Activated naive CD4-positive, alpha-beta T cell treated with anti-CD3 and anti-CD28 coated beads, Interleukin-2, amount 10 ng/mL, durations not matched to agents 7 days and 5 days (primary cell): ENCODE results near the gene IRX1.

Source experiments
- CTCF ChIA-PET: fragments of 350-600 bp; sonication (Branson Sonifier 250); formaldehyde crosslinking; loops from one replicate; lab custom pipeline; 2021; ENCODE audit warnings: antibody characterized with exemption; lab: Charles Lee
- DNase-seq: peaks from one replicate; pipeline ENCODE4 v3.0.0-alpha.2; 2020
- H3K27ac Mint-ChIP-seq: one replicate; pipeline ENCODE4 v1.8.0; 2021; ENCODE audit warnings: mild to moderate bottlenecking, moderate library complexity, mixed read lengths
- H3K27me3 Mint-ChIP-seq: one replicate; pipeline ENCODE4 v1.8.0; 2021; ENCODE audit warnings: mild to moderate bottlenecking, mixed read lengths
- H3K36me3 Mint-ChIP-seq: one replicate; pipeline ENCODE4 v1.8.0; 2021; ENCODE audit warnings: mixed read lengths
- H3K4me1 Mint-ChIP-seq: one replicate; pipeline ENCODE4 v1.8.0; 2021; ENCODE audit warnings: mixed read lengths
- H3K4me3 Mint-ChIP-seq: one replicate; pipeline ENCODE4 v1.8.0; 2021; ENCODE audit warnings: mild to moderate bottlenecking, moderate library complexity, mixed read lengths
- H3K9me3 Mint-ChIP-seq: one replicate; pipeline ENCODE4 v1.8.0; 2021; ENCODE audit warnings: mixed read lengths

Gene IRX1

GRCh38 chr5:3595006-3595961 lies at the start of gene IRX1:
IRX1 (plus strand) TSS chr5:3595832; CDS start chr5:3596106, 274 bp downstream.
- DNase-seq, result no peak
- CTCF ChIA-PET, result no interaction called here
- Mint-ChIP-seq H3K4me3 (no peak within 1 kb of the TSS), H3K27me3 (peaks cover 94% of the 10 kb centered on the region), H3K36me3 (peaks cover 9% of the 10 kb centered on the region), H3K9me3 (no peaks in the 10 kb centered on the region), H3K4me1 (peaks cover 4% of the 10 kb centered on the region), H3K27ac (peak within 1 kb of the TSS; percentile 42)

- Mint-ChIP-seq H3K27me3 (no peaks in the 10 kb centered on the region), H3K36me3 (no peaks in the 10 kb centered on the region), H3K27ac (no peak overlapping the region), H3K9me3 (peaks cover 4% of the 10 kb centered on the region), H3K4me3 (no peak overlapping the region), H3K4me1 (no peaks in the 10 kb centered on the region)
- DNase-seq, result no peak
- CTCF ChIA-PET, result no interaction called here
Measured at GRCh38 chr5:3546028-3546427, 49.6 kb upstream of the IRX1 start.

GRCh38 chr5:3564116-3564515 lies 31.5 kb upstream of the IRX1 start:
- no peaks in the 10 kb centered on the region for H3K9me3 Mint-ChIP-seq
- DNase-seq, result no peak
- H3K27me3 Mint-ChIP-seq, result no peaks in the 10 kb centered on the region
- no peak overlapping the region for H3K4me3 Mint-ChIP-seq
- no peak overlapping the region for H3K27ac Mint-ChIP-seq
- CTCF ChIA-PET, result no interaction called here
- H3K36me3 Mint-ChIP-seq, result no peaks in the 10 kb centered on the region
- no peaks in the 10 kb centered on the region for H3K4me1 Mint-ChIP-seq

- no peak for DNase-seq
- Mint-ChIP-seq H3K9me3 (no peaks in the 10 kb centered on the region), H3K27me3 (no peaks in the 10 kb centered on the region), H3K36me3 (no peaks in the 10 kb centered on the region), H3K27ac (no peak overlapping the region), H3K4me1 (no peaks in the 10 kb centered on the region), H3K4me3 (no peak overlapping the region)
- CTCF ChIA-PET, result no interaction called here
Measured at GRCh38 chr5:3564827-3565518, 30.7 kb upstream of the IRX1 start.

GRCh38 chr5:3584724-3585531 lies 10.7 kb upstream of the IRX1 start:
- Mint-ChIP-seq H3K27ac (no peak overlapping the region), H3K27me3 (peaks cover 22% of the 10 kb centered on the region), H3K4me3 (no peak overlapping the region), H3K9me3 (peaks cover 3% of the 10 kb centered on the region), H3K36me3 (no peaks in the 10 kb centered on the region), H3K4me1 (no peaks in the 10 kb centered on the region)
- no peak for DNase-seq
- CTCF ChIA-PET, result no interaction called here

GRCh38 chr5:3590161-3590966 lies 5.3 kb upstream of the IRX1 start:
- peaks cover 4% of the 10 kb centered on the region for H3K36me3 Mint-ChIP-seq
- H3K4me1 Mint-ChIP-seq, result peaks cover 4% of the 10 kb centered on the region
- CTCF ChIA-PET, result no interaction called here
- no peaks in the 10 kb centered on the region for H3K9me3 Mint-ChIP-seq
- H3K4me3 Mint-ChIP-seq, result no peak overlapping the region
- H3K27ac Mint-ChIP-seq, result no peak overlapping the region
- DNase-seq, result no peak
- H3K27me3 Mint-ChIP-seq, result peaks cover 73% of the 10 kb centered on the region

GRCh38 chr5:3590967-3591900 lies 4.4 kb upstream of the IRX1 start:
- Mint-ChIP-seq H3K27ac (no peak overlapping the region), H3K4me3 (no peak overlapping the region), H3K9me3 (no peaks in the 10 kb centered on the region), H3K36me3 (peaks cover 4% of the 10 kb centered on the region), H3K27me3 (peaks cover 76% of the 10 kb centered on the region), H3K4me1 (peaks cover 4% of the 10 kb centered on the region)
- no peak for DNase-seq
- CTCF ChIA-PET, result no interaction called here

- peaks cover 4% of the 10 kb centered on the region for H3K36me3 Mint-ChIP-seq
- no peak for DNase-seq
- CTCF ChIA-PET, result no interaction called here
- H3K4me1 Mint-ChIP-seq, result peaks cover 4% of the 10 kb centered on the region
- no peak overlapping the region for H3K4me3 Mint-ChIP-seq
- no peaks in the 10 kb centered on the region for H3K9me3 Mint-ChIP-seq
- H3K27me3 Mint-ChIP-seq, result peaks cover 84% of the 10 kb centered on the region
- H3K27ac Mint-ChIP-seq, result no peak overlapping the region
Measured at GRCh38 chr5:3592298-3592697, 3.3 kb upstream of the IRX1 start.

- DNase-seq, result no peak
Measured at GRCh38 chr5:3593771-3594509, 1.7 kb upstream of the IRX1 start.

GRCh38 chr5:3594510-3595005 lies 1.1 kb upstream of the IRX1 start:
- no peak overlapping the region for H3K27ac Mint-ChIP-seq
- peaks cover 9% of the 10 kb centered on the region for H3K36me3 Mint-ChIP-seq
- H3K4me3 Mint-ChIP-seq, result no peak overlapping the region
- H3K4me1 Mint-ChIP-seq, result peaks cover 4% of the 10 kb centered on the region
- H3K9me3 Mint-ChIP-seq, result no peaks in the 10 kb centered on the region
- H3K27me3 Mint-ChIP-seq, result peaks cover 94% of the 10 kb centered on the region
- CTCF ChIA-PET, result no interaction called here
- no peak for DNase-seq

More at GRCh38 chr5:3593771-3594509, 1.7 kb upstream of the IRX1 start:
- no peaks in the 10 kb centered on the region for H3K9me3 Mint-ChIP-seq
- no peak overlapping the region for H3K27ac Mint-ChIP-seq
- peaks cover 7% of the 10 kb centered on the region for H3K36me3 Mint-ChIP-seq
- CTCF ChIA-PET, result no interaction called here
- H3K4me3 Mint-ChIP-seq, result no peak overlapping the region
- H3K27me3 Mint-ChIP-seq, result peaks cover 94% of the 10 kb centered on the region
- peaks cover 4% of the 10 kb centered on the region for H3K4me1 Mint-ChIP-seq

GRCh38 chr5:3596261-3596825 lies 711 bp downstream of the IRX1 start:
- H3K4me3 Mint-ChIP-seq, result no peak overlapping the region

GRCh38 chr5:3596857-3597166 lies 1.2 kb downstream of the IRX1 start:
- CTCF ChIA-PET, result no interaction called here
- Mint-ChIP-seq H3K4me3 (no peak overlapping the region), H3K27ac (peak overlapping the region; percentile 42), H3K36me3 (peaks cover 9% of the 10 kb centered on the region), H3K4me1 (peaks cover 4% of the 10 kb centered on the region), H3K9me3 (no peaks in the 10 kb centered on the region), H3K27me3 (peaks cover 94% of the 10 kb centered on the region)
- DNase-seq, result no peak

More at GRCh38 chr5:3596261-3596825, 711 bp downstream of the IRX1 start:
- DNase-seq, result no peak
- H3K36me3 Mint-ChIP-seq, result peaks cover 9% of the 10 kb centered on the region
- peak overlapping the region; percentile 42 for H3K27ac Mint-ChIP-seq
- H3K27me3 Mint-ChIP-seq, result peaks cover 94% of the 10 kb centered on the region
- no peaks in the 10 kb centered on the region for H3K9me3 Mint-ChIP-seq
- peaks cover 4% of the 10 kb centered on the region for H3K4me1 Mint-ChIP-seq
- CTCF ChIA-PET, result no interaction called here
